IgD-negative memory B cell (primary cell): ENCODE data around the gene PIM2. TPM values are rescaled to one million over a fixed set of nuclear protein-coding genes. Genes with fewer than 3 reads are reported as not detected.
"Not testable (repeated sequence)": the region's sequence is repeated elsewhere in the genome, so short reads cannot be mapped to it uniquely, and the experiment has no call there.

Source experiments
- H3K27ac Mint-ChIP-seq, 3 donors: one replicate each; pipeline ENCODE4 v1.8.0; 2020 to 2022; ENCODE audit warnings: mild to moderate bottlenecking in 3 of 3, mixed read lengths in 3 of 3, moderate library complexity in 1 of 3
- H3K27me3 Mint-ChIP-seq: one replicate; pipeline ENCODE4 v1.8.0; 2021; ENCODE audit warnings: mixed read lengths
- H3K36me3 Mint-ChIP-seq: one replicate; pipeline ENCODE4 v1.8.0; 2020; ENCODE audit warnings: mild to moderate bottlenecking, mixed read lengths
- H3K4me1 Mint-ChIP-seq, 3 donors: one replicate each; pipeline ENCODE4 v1.8.0; 2020 to 2022; ENCODE audit warnings: mixed read lengths in 3 of 3, mild to moderate bottlenecking in 1 of 3
- H3K4me3 Mint-ChIP-seq, 4 donors: one replicate each; pipeline ENCODE4 v1.8.0; 2020 to 2022; ENCODE audit warnings: mild to moderate bottlenecking in 4 of 4, mixed read lengths in 4 of 4, moderate library complexity in 3 of 4
- H3K9me3 Mint-ChIP-seq, 3 donors: one replicate each; pipeline ENCODE4 v1.8.0; 2020 to 2021; ENCODE audit warnings: mixed read lengths in 3 of 3, mild to moderate bottlenecking in 1 of 3
- polyA plus RNA-seq: library from polyadenylated mRNA; unstranded; fragments of 300-500 nt; fragmentation: Illumina TruSeq; gene quantifications from one replicate; pipeline ENCODE4 v1.2.3, GENCODE V29; 2021

PIM2 gene
- polyA plus RNA-seq, 1 donor from 2014 or later, result 216 TPM

DNA sequence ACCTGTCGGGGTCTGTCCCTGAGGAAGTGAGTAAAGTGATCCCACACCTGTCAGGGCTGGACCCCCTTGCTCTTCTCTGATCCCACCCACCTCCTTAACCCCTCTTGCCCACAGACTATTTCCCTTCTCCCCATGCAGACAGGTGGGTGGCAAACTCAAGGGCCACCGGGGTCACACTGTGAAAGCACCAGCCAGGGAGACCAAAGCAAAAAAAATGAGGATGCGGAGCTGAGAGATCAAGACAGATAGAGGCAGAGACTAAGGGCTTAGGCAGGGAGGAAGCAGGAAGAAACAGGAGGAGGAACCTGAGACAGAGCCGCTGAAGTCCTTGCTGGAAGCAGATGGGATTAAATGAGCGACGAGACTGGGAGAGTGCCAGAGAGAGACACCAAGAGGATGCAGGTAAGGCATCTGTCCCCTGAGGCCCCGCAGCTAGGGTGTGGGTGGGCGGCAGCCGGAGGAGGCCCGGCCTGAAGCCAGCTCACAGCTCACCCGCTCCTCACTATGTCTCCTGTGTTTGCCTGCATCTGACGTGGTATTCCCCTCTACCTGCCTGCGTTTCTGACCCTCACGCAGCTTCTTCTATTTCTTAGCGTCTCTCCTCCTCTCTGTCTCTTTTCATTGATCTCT is 28.4 kb downstream of the PIM2 start:
- Mint-ChIP-seq H3K36me3 (no peaks in the 10 kb centered on the region), H3K27me3 (peaks cover 1% of the 10 kb centered on the region), H3K9me3 (no peaks in the 10 kb centered on the region), H3K27ac (peak overlapping the region; percentile 59 to 81 (median 64)), H3K4me3 (peak overlapping the region; percentile 86 to 91 (median 88)), H3K4me1 (peaks cover 0 to 4% (median 2%) of the 10 kb centered on the region in 3 donors)

DNA sequence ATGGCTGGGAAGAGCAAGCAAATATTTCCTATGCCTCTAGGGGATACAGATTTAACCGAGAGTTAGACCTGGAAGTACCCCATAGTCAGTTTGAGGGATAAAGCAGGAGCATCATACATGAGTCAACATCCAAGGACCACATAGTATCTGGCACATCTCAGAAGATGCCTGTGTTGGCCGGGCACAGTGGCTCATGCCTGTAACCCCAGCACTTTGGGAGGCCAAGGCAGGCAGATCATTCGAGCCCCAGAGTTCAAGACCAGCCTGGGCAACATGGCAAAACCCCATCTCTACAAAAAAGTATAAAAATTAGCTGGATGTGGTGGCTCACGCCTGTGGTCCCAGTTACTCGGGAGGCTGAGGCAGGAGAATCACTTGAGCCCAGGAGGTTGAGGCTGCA is 32.2 kb downstream of the PIM2 start:
- H3K9me3 Mint-ChIP-seq, H3K4me1 Mint-ChIP-seq, H3K4me3 Mint-ChIP-seq, H3K36me3 Mint-ChIP-seq, H3K27me3 Mint-ChIP-seq: not testable (repeated sequence)
- H3K27ac Mint-ChIP-seq, result peak overlapping the region in 1 of 3 donors; percentile 35

DNA sequence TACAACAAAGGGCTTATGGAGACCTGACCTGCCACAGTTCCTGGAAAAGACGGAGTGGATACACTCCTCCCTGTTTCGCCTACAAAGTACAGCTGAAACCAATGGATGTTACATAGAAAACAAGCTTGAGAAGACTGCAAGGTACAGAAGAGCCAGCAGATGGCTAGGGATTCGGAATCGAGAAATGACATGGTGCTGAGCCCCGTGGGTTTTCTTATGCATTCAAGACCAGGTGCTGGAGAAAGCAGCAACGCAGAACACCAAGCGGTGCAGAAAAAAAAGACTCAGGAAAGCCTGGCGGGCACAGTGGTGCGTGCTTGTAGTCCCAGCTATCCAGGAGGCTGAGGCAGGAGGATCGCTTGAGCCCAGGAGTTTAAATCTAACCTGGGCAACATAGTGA is 35.1 kb downstream of the PIM2 start:
- H3K4me3 Mint-ChIP-seq, result no peak overlapping the region
- peaks cover 0 to 2% (median 0%) of the 10 kb centered on the region in 3 donors for H3K4me1 Mint-ChIP-seq
- H3K36me3 Mint-ChIP-seq, result no peaks in the 10 kb centered on the region
- no peaks in the 10 kb centered on the region for H3K27me3 Mint-ChIP-seq
- no peak overlapping the region for H3K27ac Mint-ChIP-seq
- peaks cover 0 to 2% (median 0%) of the 10 kb centered on the region in 3 donors for H3K9me3 Mint-ChIP-seq

DNA sequence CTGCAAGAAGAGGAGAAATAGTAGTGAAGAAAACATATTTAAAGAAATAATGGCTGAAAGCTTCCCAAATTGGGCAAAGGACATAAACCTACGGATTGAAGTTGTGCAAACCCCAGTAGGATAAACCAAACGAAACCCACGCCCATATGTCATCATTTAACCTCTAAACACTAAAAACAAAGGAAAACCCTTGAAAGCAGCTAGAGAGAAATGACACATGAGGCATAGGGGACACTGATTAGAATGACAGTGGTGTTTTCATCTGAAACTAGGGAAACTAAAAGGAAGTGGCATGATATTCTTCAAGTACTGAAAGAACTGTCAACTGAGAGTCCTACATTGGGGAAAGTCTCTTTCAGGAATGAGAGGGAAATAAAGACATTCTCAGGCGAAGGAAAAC is 41.9 kb downstream of the PIM2 start:
- H3K4me3 Mint-ChIP-seq, H3K27ac Mint-ChIP-seq, H3K27me3 Mint-ChIP-seq, H3K9me3 Mint-ChIP-seq, H3K36me3 Mint-ChIP-seq, H3K4me1 Mint-ChIP-seq: not testable (repeated sequence)

DNA sequence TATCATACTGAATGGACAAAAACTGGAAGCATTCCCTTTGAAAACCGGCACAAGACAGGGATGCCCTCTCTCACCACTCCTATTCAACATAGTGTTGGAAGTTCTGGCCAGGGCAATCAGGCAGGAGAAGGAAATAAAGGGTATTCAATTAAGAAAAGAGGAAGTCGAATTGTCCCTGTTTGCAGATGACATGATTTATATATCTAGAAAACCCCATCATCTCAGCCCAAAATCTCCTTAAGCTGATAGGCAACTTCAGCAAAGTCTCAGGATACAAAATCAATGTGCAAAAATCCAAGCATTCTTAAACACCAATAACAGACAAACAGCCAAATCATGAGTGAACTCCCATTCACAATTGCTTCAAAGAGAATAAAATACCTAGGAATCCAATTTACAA is 46.8 kb downstream of the PIM2 start:
- not testable (repeated sequence) for H3K9me3 Mint-ChIP-seq, H3K4me1 Mint-ChIP-seq, H3K4me3 Mint-ChIP-seq, H3K36me3 Mint-ChIP-seq, H3K27ac Mint-ChIP-seq, H3K27me3 Mint-ChIP-seq

DNA sequence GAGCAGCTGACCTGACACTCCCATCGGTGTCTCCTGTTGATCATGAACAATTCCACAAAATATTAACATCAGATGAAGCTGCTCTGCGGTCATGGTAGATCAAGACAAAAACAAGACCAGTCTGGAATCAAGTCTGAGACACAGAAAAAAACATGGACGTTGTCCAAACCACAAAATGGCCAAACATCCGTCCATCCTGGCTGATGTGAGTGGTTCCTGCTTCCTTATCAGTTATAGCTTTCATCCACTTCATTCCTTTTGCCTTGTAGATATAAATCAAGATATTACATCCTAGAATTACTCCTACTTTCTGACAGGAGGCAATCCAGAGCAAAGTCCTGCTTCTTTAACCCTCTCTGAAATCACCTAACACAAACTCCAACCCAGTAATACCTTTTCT is 54.6 kb downstream of the PIM2 start:
- no peaks in the 10 kb centered on the region for H3K4me1 Mint-ChIP-seq
- H3K27me3 Mint-ChIP-seq, result peaks cover 12% of the 10 kb centered on the region
- H3K9me3 Mint-ChIP-seq, result no peaks in the 10 kb centered on the region
- no peak overlapping the region for H3K27ac Mint-ChIP-seq
- H3K4me3 Mint-ChIP-seq, result no peak overlapping the region
- H3K36me3 Mint-ChIP-seq, result no peaks in the 10 kb centered on the region

Other genes starting within 250 kb of the PIM2 start
- 26.5 TPM for gene WAS, start 235.2 kb downstream of the PIM2 start, polyA plus RNA-seq
- 8.6 TPM for gene SUV39H1, start 222.3 kb downstream of the PIM2 start, polyA plus RNA-seq
- not detected for gene GLOD5, start 157.3 kb downstream of the PIM2 start, polyA plus RNA-seq
- gene GATA1, start 132.4 kb downstream of the PIM2 start, polyA plus RNA-seq, result not detected
- 20.1 TPM for gene HDAC6, start 117.0 kb downstream of the PIM2 start, polyA plus RNA-seq
- not detected for gene ERAS, start 92.5 kb downstream of the PIM2 start, polyA plus RNA-seq
- gene PCSK1N, start 83.4 kb downstream of the PIM2 start, polyA plus RNA-seq, result 0.51 TPM
- gene TIMM17B, start 21.3 kb downstream of the PIM2 start, polyA plus RNA-seq, result 90.3 TPM
- gene PQBP1, start 21.1 kb downstream of the PIM2 start, polyA plus RNA-seq, result 99.8 TPM
- 9.6 TPM for gene SLC35A2, start 7.4 kb downstream of the PIM2 start, polyA plus RNA-seq
- 30.2 TPM for gene OTUD5, start 38.6 kb upstream of the PIM2 start, polyA plus RNA-seq
- 0.13 TPM for gene KCND1, start 52.8 kb upstream of the PIM2 start, polyA plus RNA-seq
- 22.5 TPM for gene GRIPAP1, start 83.2 kb upstream of the PIM2 start, polyA plus RNA-seq
- 6.7 TPM for gene TFE3, start 124.3 kb upstream of the PIM2 start, polyA plus RNA-seq
- 1.2 TPM for gene CCDC120, start 140.0 kb upstream of the PIM2 start, polyA plus RNA-seq
- 37.6 TPM for gene PRAF2, start 155.0 kb upstream of the PIM2 start, polyA plus RNA-seq
- gene WDR45, start 160.9 kb upstream of the PIM2 start, polyA plus RNA-seq, result 58.3 TPM
- 27.3 TPM for gene GPKOW, start 204.7 kb upstream of the PIM2 start, polyA plus RNA-seq
- gene MAGIX, start 243.7 kb upstream of the PIM2 start, polyA plus RNA-seq, result 0.49 TPM